ENCODE results near the gene KRT12.

DNA sequence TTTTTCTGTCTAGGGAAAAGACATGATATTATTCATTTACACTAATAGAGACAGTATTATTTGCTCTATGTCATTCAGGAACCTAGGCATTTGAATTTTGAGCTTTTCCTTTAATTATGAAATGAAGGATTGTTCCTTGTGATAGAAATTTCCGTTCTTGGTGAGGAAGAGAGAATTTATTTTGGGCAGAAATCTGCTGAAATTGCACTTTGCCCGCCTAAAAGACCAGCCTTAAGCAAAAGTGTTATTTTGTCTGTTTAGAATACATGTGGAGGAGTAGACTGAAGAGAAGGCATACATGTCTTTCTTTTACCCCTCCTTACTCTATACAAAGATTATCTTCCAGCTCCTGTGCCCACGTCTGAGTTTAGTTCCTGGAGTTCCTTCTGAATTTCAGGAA lies 27.8 kb downstream of the KRT12 start:
- TF ChIP-seq EP300 (IDR thresholded peaks at IDR 0.05): no peak
- TF ChIP-seq, protein P1, sequence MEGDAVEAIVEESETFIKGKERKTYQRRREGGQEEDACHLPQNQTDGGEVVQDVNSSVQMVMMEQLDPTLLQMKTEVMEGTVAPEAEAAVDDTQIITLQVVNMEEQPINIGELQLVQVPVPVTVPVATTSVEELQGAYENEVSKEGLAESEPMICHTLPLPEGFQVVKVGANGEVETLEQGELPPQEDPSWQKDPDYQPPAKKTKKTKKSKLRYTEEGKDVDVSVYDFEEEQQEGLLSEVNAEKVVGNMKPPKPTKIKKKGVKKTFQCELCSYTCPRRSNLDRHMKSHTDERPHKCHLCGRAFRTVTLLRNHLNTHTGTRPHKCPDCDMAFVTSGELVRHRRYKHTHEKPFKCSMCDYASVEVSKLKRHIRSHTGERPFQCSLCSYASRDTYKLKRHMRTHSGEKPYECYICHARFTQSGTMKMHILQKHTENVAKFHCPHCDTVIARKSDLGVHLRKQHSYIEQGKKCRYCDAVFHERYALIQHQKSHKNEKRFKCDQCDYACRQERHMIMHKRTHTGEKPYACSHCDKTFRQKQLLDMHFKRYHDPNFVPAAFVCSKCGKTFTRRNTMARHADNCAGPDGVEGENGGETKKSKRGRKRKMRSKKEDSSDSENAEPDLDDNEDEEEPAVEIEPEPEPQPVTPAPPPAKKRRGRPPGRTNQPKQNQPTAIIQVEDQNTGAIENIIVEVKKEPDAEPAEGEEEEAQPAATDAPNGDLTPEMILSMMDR (IDR thresholded peaks at IDR 0.05): no peak
- no peak for TF ChIP-seq JUN (IDR thresholded peaks at IDR 0.05)
- no peak for TF ChIP-seq ESRRA (IDR thresholded peaks at IDR 0.05; ENCODE audit: borderline replicate concordance, low read length)
- no peak for TF ChIP-seq MYC (IDR thresholded peaks at IDR 0.05; ENCODE audit: borderline replicate concordance, low read length)
- TF ChIP-seq, protein P2, sequence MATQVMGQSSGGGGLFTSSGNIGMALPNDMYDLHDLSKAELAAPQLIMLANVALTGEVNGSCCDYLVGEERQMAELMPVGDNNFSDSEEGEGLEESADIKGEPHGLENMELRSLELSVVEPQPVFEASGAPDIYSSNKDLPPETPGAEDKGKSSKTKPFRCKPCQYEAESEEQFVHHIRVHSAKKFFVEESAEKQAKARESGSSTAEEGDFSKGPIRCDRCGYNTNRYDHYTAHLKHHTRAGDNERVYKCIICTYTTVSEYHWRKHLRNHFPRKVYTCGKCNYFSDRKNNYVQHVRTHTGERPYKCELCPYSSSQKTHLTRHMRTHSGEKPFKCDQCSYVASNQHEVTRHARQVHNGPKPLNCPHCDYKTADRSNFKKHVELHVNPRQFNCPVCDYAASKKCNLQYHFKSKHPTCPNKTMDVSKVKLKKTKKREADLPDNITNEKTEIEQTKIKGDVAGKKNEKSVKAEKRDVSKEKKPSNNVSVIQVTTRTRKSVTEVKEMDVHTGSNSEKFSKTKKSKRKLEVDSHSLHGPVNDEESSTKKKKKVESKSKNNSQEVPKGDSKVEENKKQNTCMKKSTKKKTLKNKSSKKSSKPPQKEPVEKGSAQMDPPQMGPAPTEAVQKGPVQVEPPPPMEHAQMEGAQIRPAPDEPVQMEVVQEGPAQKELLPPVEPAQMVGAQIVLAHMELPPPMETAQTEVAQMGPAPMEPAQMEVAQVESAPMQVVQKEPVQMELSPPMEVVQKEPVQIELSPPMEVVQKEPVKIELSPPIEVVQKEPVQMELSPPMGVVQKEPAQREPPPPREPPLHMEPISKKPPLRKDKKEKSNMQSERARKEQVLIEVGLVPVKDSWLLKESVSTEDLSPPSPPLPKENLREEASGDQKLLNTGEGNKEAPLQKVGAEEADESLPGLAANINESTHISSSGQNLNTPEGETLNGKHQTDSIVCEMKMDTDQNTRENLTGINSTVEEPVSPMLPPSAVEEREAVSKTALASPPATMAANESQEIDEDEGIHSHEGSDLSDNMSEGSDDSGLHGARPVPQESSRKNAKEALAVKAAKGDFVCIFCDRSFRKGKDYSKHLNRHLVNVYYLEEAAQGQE (IDR thresholded peaks at IDR 0.05): no peak
- no peak for TF ChIP-seq POLR2A (IDR thresholded peaks at IDR 0.05; ENCODE audit: low read length)
- TF ChIP-seq NFE2L2 (conservative IDR thresholded peaks at IDR 0.05; ENCODE audit: low read length): no peak
- TF ChIP-seq KDM1A (IDR thresholded peaks at IDR 0.05; ENCODE audit: low read depth): no peak
